GM12874 (cell line): Measurements from ENCODE around the gene NLRP4.

Source experiments
- TF ChIP-seq, protein P1 (sequence below): IDR thresholded peaks from 2 replicates; pipeline ENCODE4 v1.5.1; 2011; ENCODE audit warnings: low read depth, mild to moderate bottlenecking, control low read depth, low read length, moderate library complexity; ENCODE audit not compliant: insufficient read depth

The NLRP4 gene

DNA sequence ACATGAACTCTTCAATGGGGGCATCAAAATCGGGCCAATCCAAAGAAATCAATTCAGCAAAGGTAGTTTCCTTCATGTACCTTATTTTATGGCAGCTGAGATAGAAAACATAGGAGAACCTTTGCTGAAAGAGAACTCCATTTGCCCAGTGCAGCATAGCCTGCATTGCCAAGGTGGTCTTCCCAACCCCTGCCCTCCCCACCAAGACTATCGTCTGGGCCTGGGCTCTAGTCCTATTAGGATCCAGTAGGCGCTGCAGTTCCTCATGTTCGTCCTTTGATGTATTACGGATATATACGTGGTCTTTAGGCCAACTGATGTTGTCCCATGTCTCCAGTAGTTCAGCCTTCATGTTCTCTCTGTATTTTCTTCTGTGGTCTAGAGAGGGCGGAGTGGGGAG is 76.6 kb downstream of the NLRP4 start:
- TF ChIP-seq, protein P1, sequence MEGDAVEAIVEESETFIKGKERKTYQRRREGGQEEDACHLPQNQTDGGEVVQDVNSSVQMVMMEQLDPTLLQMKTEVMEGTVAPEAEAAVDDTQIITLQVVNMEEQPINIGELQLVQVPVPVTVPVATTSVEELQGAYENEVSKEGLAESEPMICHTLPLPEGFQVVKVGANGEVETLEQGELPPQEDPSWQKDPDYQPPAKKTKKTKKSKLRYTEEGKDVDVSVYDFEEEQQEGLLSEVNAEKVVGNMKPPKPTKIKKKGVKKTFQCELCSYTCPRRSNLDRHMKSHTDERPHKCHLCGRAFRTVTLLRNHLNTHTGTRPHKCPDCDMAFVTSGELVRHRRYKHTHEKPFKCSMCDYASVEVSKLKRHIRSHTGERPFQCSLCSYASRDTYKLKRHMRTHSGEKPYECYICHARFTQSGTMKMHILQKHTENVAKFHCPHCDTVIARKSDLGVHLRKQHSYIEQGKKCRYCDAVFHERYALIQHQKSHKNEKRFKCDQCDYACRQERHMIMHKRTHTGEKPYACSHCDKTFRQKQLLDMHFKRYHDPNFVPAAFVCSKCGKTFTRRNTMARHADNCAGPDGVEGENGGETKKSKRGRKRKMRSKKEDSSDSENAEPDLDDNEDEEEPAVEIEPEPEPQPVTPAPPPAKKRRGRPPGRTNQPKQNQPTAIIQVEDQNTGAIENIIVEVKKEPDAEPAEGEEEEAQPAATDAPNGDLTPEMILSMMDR, result no peak

DNA sequence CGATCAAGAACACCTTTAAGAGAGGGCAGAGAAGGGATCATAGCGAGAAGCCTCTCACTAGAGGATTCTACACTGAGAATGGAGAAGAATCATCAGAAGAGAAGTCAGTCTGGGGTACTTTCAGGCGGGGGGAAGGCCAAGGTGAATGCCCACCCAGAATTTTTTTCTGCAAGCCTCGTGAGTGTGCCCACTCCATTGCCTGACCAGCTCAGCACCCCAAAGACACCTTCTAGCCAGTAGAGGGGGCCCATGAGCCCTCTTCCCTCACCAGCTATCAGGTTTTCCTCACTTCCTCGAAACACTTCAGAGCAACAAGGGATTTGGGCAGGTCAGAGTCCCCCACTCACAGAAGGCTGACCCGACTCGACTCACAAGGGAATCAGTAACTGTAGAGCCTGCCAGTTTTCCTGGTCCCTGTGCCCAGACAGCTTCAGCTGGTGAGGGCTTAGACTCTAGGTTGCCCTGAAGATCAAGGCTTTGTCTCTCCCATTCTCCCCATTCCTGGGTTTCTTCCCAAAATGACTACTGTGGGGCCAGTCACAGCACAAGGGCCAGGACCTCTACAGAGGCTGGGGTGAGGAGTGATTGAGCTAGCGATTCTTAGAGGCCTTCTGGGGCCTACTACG is 77.4 kb downstream of the NLRP4 start:
- TF ChIP-seq, protein P1, result peak; percentile 21; the same call in 1 of the 2 replicates

DNA sequence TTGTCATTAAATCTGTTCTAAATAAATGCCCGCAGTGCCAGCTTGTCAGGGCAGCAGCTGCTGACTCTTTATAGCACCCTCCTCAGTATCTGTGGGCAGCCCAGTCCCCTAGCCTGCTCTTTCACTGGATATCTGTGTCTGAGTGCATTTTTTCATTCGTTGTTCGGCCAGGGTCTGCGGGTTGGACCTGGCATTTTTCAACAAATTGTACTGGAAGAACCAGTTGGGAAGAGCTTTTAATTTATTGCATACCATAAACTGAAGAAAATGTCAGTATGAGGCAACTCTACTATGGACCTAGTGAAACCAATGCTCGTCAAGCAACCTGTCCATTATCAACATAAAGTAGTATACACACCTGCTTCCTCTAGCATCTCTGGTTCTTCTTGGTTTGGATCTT is 87.2 kb downstream of the NLRP4 start:
- TF ChIP-seq, protein P1, result no peak

DNA sequence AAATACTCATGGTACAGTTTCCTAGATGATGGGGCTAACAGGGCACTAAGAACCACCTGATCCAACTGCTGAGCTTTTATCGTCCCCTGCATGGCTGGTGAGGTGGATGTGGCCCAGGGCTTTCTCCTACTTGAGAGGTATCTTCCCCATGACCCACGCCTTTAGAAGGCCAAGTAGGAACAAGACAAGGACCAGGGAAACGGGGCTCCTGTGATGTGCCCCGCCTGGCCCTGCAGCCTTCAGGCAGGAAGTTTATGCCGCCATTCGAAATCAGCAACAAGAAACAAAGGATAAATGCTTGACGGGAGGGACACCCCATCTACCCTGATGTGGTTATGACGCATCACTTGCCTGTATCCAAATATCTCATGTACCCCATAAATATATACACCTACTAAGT is 91.7 kb downstream of the NLRP4 start:
- TF ChIP-seq, protein P1, result no peak

DNA sequence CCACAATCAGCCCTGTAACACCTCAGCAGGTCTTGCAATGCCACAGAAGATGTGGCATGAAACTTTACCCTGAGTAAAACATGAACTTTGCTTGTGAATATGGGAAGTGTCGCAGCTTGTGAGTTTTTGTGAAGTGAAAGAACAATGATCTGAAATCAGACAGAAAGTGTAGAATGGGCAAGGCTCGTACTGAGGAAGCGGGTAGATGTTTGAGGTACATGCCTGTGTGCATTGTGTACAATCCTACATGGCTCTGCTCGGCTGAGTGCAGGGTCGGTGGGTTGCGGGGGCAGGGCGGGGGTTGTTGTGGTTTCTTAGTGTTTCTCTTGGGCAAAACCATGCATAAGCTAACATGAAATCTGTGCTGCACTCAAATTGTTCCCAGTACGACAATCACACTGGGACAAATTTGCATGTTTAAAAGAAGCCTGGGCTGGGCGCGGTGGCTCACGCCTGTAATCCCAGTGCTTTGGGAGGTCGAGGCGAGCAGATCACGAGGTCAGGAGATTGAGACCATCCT is 94.7 kb downstream of the NLRP4 start:
- TF ChIP-seq, protein P1, result no peak
